Activated CD4-positive, alpha-beta memory T cell treated with anti-CD3 and anti-CD28 coated beads for 36 hours (primary cell): ENCODE results near the gene SCAF4. TPM values are rescaled to one million over a fixed set of nuclear protein-coding genes. Genes with fewer than 3 reads are reported as not detected.
"Not testable (repeated sequence)": the region's sequence is repeated elsewhere in the genome, so short reads cannot be mapped to it uniquely, and the experiment has no call there.

Experiments
- CTCF ChIA-PET: fragments of 350-600 bp; sonication (Branson Sonifier 250); formaldehyde crosslinking; loops from one replicate; lab custom pipeline; 2021; ENCODE audit warnings: antibody characterized with exemption, inconsistent platforms; lab: Charles Lee
- POLR2A ChIA-PET: fragments of 350-600 bp; sonication (Branson Sonifier 250); formaldehyde crosslinking; loops from one replicate; lab custom pipeline; 2021; ENCODE audit warnings: antibody characterized with exemption; lab: Charles Lee
- DNase-seq: peaks from one replicate; pipeline ENCODE4 v3.0.0-alpha.2; 2020
- H3K27ac Mint-ChIP-seq: one replicate; pipeline ENCODE4 v1.8.0; 2021; ENCODE audit warnings: mixed read lengths
- H3K27me3 Mint-ChIP-seq: one replicate; pipeline ENCODE4 v1.8.0; 2021; ENCODE audit warnings: mixed read lengths
- H3K36me3 Mint-ChIP-seq: one replicate; pipeline ENCODE4 v1.8.0; 2021; ENCODE audit warnings: mixed read lengths
- H3K4me1 Mint-ChIP-seq: one replicate; pipeline ENCODE4 v1.8.0; 2021; ENCODE audit warnings: low read depth, mixed read lengths
- H3K4me3 Mint-ChIP-seq: one replicate; pipeline ENCODE4 v1.8.0; 2021; ENCODE audit warnings: mild to moderate bottlenecking, mixed read lengths
- H3K9me3 Mint-ChIP-seq: one replicate; pipeline ENCODE4 v1.8.0; 2021; ENCODE audit warnings: mixed read lengths
- intact Hi-C: fragments of 100-400 bp; cut with micrococcal nuclease; formaldehyde crosslinking; loops from one replicate; pipeline ENCODE4 v1.15.1; 2023
- total RNA-seq, 2 experiments: library from RNA; stranded (reverse); gene quantifications; one replicate each; pipeline ENCODE4 v1.2.3, GENCODE V29; 2021

The SCAF4 gene
- 10 to 100 TPM; 38.0 to 39.4 TPM for total RNA-seq

GRCh38 chr21:31731857-31732596 is at the start of gene SCAF4:
SCAF4 (minus strand) TSS chr21:31732118; CDS start chr21:31731692, 426 bp downstream.
- peak within 1 kb of the TSS; percentile 86 for H3K4me3 Mint-ChIP-seq
- H3K27ac Mint-ChIP-seq: peak within 1 kb of the TSS; percentile 76
- DNase-seq: peak; percentile 90
- ChIA-PET POLR2A (no interaction called here), CTCF (no interaction called here)
- peaks cover 3% of the 10 kb centered on the region for H3K36me3 Mint-ChIP-seq
- intact Hi-C loops: loop anchor here (1.0 to 5.0 kb wide), 9 partner anchors 18 to 1015 kb away; partner anchors contain the start of genes KRTAP21-3, MIS18A, SOD1 and URB1
- H3K4me1 Mint-ChIP-seq: peaks cover 6% of the 10 kb centered on the region
- H3K27me3 Mint-ChIP-seq: no peaks in the 10 kb centered on the region
- H3K9me3 Mint-ChIP-seq: no peaks in the 10 kb centered on the region

- H3K9me3 Mint-ChIP-seq: no peaks in the 10 kb centered on the region
- intact Hi-C loops: no loop called here
- no peak for DNase-seq
- ChIA-PET POLR2A (no interaction called here), CTCF (no interaction called here)
- H3K4me1 Mint-ChIP-seq: no peaks in the 10 kb centered on the region
- H3K27ac Mint-ChIP-seq: no peak overlapping the region
- H3K4me3 Mint-ChIP-seq: no peak overlapping the region
- H3K27me3 Mint-ChIP-seq: peaks cover 10% of the 10 kb centered on the region
- H3K36me3 Mint-ChIP-seq: no peaks in the 10 kb centered on the region
Observed at GRCh38 chr21:31780944-31781343, 49.0 kb upstream of the SCAF4 start.

GRCh38 chr21:31778546-31778945 is 46.6 kb upstream of the SCAF4 start:
- ChIA-PET CTCF (no interaction called here), POLR2A (no interaction called here)
- H3K27ac Mint-ChIP-seq: no peak overlapping the region
- H3K36me3 Mint-ChIP-seq: no peaks in the 10 kb centered on the region
- H3K4me3 Mint-ChIP-seq: no peak overlapping the region
- H3K4me1 Mint-ChIP-seq: no peaks in the 10 kb centered on the region
- DNase-seq: no peak
- intact Hi-C loops: no loop called here
- no peaks in the 10 kb centered on the region for H3K9me3 Mint-ChIP-seq
- H3K27me3 Mint-ChIP-seq: peaks cover 10% of the 10 kb centered on the region

GRCh38 chr21:31777857-31778256 is 45.9 kb upstream of the SCAF4 start:
- DNase-seq: no peak
- Mint-ChIP-seq H3K36me3 (no peaks in the 10 kb centered on the region), H3K9me3 (no peaks in the 10 kb centered on the region), H3K27me3 (peaks cover 7% of the 10 kb centered on the region), H3K4me1 (no peaks in the 10 kb centered on the region), H3K4me3 (no peak overlapping the region), H3K27ac (no peak overlapping the region)
- ChIA-PET POLR2A (no interaction called here), CTCF (no interaction called here)
- intact Hi-C loops: no loop called here

GRCh38 chr21:31774031-31774430 is 42.1 kb upstream of the SCAF4 start:
- no peaks in the 10 kb centered on the region for H3K9me3 Mint-ChIP-seq
- ChIA-PET CTCF (no interaction called here), POLR2A (no interaction called here)
- DNase-seq: no peak
- no peaks in the 10 kb centered on the region for H3K4me1 Mint-ChIP-seq
- no peak overlapping the region for H3K27ac Mint-ChIP-seq
- intact Hi-C loops: no loop called here
- H3K36me3 Mint-ChIP-seq: no peaks in the 10 kb centered on the region
- peaks cover 2% of the 10 kb centered on the region for H3K27me3 Mint-ChIP-seq
- H3K4me3 Mint-ChIP-seq: no peak overlapping the region

- no peak for DNase-seq
- no peaks in the 10 kb centered on the region for H3K36me3 Mint-ChIP-seq
- H3K4me1 Mint-ChIP-seq: no peaks in the 10 kb centered on the region
- ChIA-PET CTCF (no interaction called here), POLR2A (no interaction called here)
- intact Hi-C loops: no loop called here
- peaks cover 2% of the 10 kb centered on the region for H3K27me3 Mint-ChIP-seq
- H3K9me3 Mint-ChIP-seq: no peaks in the 10 kb centered on the region
- no peak overlapping the region for H3K27ac Mint-ChIP-seq
- no peak overlapping the region for H3K4me3 Mint-ChIP-seq
Observed at GRCh38 chr21:31772674-31773555, 41.0 kb upstream of the SCAF4 start.

GRCh38 chr21:31771685-31772084 is 39.8 kb upstream of the SCAF4 start:
- Mint-ChIP-seq H3K36me3 (no peaks in the 10 kb centered on the region), H3K27me3 (peaks cover 2% of the 10 kb centered on the region), H3K4me1 (no peaks in the 10 kb centered on the region), H3K9me3 (no peaks in the 10 kb centered on the region), H3K4me3 (no peak overlapping the region), H3K27ac (no peak overlapping the region)
- DNase-seq: no peak
- CTCF ChIA-PET: no interaction called here
- POLR2A ChIA-PET: no interaction called here
- intact Hi-C loops: no loop called here

- H3K27me3 Mint-ChIP-seq: peaks cover 3% of the 10 kb centered on the region
- no peak overlapping the region for H3K27ac Mint-ChIP-seq
- no peaks in the 10 kb centered on the region for H3K36me3 Mint-ChIP-seq
- no peaks in the 10 kb centered on the region for H3K4me1 Mint-ChIP-seq
- no peaks in the 10 kb centered on the region for H3K9me3 Mint-ChIP-seq
- intact Hi-C loops: no loop called here
- ChIA-PET CTCF (no interaction called here), POLR2A (no interaction called here)
- no peak overlapping the region for H3K4me3 Mint-ChIP-seq
- no peak for DNase-seq
Observed at GRCh38 chr21:31768710-31769109, 36.8 kb upstream of the SCAF4 start.

GRCh38 chr21:31766899-31767298 is 35.0 kb upstream of the SCAF4 start:
- no peaks in the 10 kb centered on the region for H3K4me1 Mint-ChIP-seq
- intact Hi-C loops: no loop called here
- no peaks in the 10 kb centered on the region for H3K36me3 Mint-ChIP-seq
- no peak overlapping the region for H3K4me3 Mint-ChIP-seq
- no peak overlapping the region for H3K27ac Mint-ChIP-seq
- H3K9me3 Mint-ChIP-seq: no peaks in the 10 kb centered on the region
- H3K27me3 Mint-ChIP-seq: peaks cover 12% of the 10 kb centered on the region
- ChIA-PET CTCF (no interaction called here), POLR2A (no interaction called here)
- DNase-seq: no peak

GRCh38 chr21:31765850-31766249 is 33.9 kb upstream of the SCAF4 start:
- CTCF ChIA-PET: not testable (repeated sequence)

GRCh38 chr21:31760931-31761330 is 29.0 kb upstream of the SCAF4 start:
- H3K4me1 Mint-ChIP-seq: no peaks in the 10 kb centered on the region
- peaks cover 12% of the 10 kb centered on the region for H3K27me3 Mint-ChIP-seq
- CTCF ChIA-PET: no interaction called here
- intact Hi-C loops: no loop called here
- DNase-seq: no peak
- POLR2A ChIA-PET: no interaction called here
- H3K27ac Mint-ChIP-seq: no peak overlapping the region
- no peaks in the 10 kb centered on the region for H3K36me3 Mint-ChIP-seq
- no peak overlapping the region for H3K4me3 Mint-ChIP-seq
- H3K9me3 Mint-ChIP-seq: no peaks in the 10 kb centered on the region

More at GRCh38 chr21:31765850-31766249, 33.9 kb upstream of the SCAF4 start:
- H3K9me3 Mint-ChIP-seq, H3K36me3 Mint-ChIP-seq, intact Hi-C loops, DNase-seq, H3K27ac Mint-ChIP-seq, POLR2A ChIA-PET, H3K4me3 Mint-ChIP-seq, H3K4me1 Mint-ChIP-seq: not testable (repeated sequence)
- H3K27me3 Mint-ChIP-seq: peaks cover 14% of the 10 kb centered on the region

GRCh38 chr21:31756787-31757186 is 24.9 kb upstream of the SCAF4 start:
- CTCF ChIA-PET: no interaction called here
- DNase-seq: no peak
- peaks cover under 1% of the 10 kb centered on the region for H3K27me3 Mint-ChIP-seq
- no peaks in the 10 kb centered on the region for H3K9me3 Mint-ChIP-seq
- no peaks in the 10 kb centered on the region for H3K36me3 Mint-ChIP-seq
- POLR2A ChIA-PET: no interaction called here
- no peaks in the 10 kb centered on the region for H3K4me1 Mint-ChIP-seq
- H3K4me3 Mint-ChIP-seq: no peak overlapping the region
- no peak overlapping the region for H3K27ac Mint-ChIP-seq
- intact Hi-C loops: no loop called here
